Prostate gland (tissue), 2 donors: ENCODE data around the gene DSCAM.

Experiments used
- CTCF ChIP-seq, 4 experiments: fragments of 200-600 bp in 2 of 4; fragments of 450-650 bp in 2 of 4; sonication (generic) in 2 of 4; IDR thresholded peaks; 1 replicate in 3 of 4; 2 replicates in 1 of 4; pipeline ENCODE4 v1.5.1; 2016 to 2019; ENCODE audit warnings: antibody characterized with exemption in 4 of 4, mild to moderate bottlenecking in 2 of 4, moderate library complexity in 2 of 4
- POLR2A ChIP-seq: fragments of 450-650 bp; IDR thresholded peaks from one replicate; pipeline ENCODE4 v1.6.1; 2016; ENCODE audit warnings: antibody characterized with exemption, mild to moderate bottlenecking

DNA sequence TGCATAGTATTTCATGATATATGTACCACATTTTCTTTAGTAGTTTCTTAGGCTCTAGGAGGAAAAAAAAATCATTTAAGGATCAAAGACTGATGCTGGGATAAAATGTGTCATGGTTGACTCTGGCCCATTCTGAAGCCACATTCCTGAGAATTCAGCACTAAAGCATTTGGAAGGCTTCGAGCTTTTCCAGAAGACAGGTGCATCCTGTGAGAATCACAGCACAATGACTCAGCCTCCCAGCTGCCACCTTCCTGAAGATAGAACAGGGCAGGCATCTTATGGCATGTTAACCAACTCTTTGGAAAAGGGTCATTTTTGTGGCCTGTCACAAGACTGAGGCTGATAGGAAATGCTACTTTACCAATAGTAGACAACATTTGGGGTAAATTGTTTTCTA lies 619.9 kb downstream of the DSCAM start:
- TF ChIP-seq CTCF (IDR thresholded peaks at IDR 0.05) (no peak), POLR2A (no peak)
